GM12873 (cell line): Measurements from ENCODE around the gene SPRN.

Experiments used
- TF ChIP-seq, protein P1 (sequence below): IDR thresholded peaks from 2 replicates; pipeline ENCODE4 v1.5.1; 2012; ENCODE audit warnings: low read depth, mild to moderate bottlenecking, moderate library complexity, low read length, control low read depth; ENCODE audit not compliant: insufficient read depth; ENCODE audit errors: missing control alignments

The SPRN gene

DNA sequence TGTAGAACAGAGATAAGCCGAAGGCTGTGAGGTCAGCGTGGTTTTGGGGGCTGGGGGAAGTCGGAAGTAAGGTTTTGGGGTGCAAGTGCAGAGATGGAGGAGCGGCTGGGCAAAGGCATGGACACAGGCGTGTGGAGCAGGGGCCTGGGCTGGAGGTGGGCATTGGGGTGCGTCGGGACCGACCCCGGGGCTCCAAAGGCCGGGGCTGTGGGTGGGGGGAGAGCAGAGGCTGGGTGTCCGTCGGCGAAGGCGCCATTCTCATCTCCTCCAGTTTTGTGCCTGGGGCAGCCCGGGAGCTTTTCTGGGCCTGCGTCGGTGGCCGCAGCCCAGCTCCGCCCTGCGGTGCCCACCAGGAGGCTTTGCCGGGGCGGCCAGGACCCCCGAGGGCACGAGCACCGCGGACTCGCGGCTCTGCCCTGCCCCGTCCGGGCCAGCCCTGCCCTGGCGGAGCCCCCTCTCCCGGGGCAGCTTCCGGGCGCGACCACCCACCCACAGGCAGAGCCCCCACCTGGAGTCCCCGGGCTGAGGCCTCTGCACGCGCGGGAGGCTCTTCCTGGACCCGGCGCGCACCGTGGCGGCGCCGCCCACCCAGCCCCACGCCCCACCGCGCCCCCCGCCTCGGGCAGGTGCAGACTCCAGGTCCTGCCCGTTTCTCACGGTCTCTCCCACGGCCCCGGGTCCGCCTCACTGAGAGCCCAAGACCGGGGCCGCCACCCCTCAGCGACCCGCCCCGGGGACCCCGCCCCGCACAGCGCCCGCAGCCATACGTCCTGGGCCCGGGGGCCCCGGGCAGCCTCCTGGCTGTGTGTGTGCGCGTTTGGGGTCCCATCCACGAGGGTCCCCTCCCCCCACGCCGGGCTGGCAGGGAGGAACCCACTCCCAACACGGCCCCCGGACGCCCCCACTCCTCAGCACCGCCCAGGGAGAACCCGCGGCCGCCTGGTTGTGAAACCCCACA is 21.6 kb upstream of the SPRN start:
- TF ChIP-seq, protein P1, sequence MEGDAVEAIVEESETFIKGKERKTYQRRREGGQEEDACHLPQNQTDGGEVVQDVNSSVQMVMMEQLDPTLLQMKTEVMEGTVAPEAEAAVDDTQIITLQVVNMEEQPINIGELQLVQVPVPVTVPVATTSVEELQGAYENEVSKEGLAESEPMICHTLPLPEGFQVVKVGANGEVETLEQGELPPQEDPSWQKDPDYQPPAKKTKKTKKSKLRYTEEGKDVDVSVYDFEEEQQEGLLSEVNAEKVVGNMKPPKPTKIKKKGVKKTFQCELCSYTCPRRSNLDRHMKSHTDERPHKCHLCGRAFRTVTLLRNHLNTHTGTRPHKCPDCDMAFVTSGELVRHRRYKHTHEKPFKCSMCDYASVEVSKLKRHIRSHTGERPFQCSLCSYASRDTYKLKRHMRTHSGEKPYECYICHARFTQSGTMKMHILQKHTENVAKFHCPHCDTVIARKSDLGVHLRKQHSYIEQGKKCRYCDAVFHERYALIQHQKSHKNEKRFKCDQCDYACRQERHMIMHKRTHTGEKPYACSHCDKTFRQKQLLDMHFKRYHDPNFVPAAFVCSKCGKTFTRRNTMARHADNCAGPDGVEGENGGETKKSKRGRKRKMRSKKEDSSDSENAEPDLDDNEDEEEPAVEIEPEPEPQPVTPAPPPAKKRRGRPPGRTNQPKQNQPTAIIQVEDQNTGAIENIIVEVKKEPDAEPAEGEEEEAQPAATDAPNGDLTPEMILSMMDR = no peak

DNA sequence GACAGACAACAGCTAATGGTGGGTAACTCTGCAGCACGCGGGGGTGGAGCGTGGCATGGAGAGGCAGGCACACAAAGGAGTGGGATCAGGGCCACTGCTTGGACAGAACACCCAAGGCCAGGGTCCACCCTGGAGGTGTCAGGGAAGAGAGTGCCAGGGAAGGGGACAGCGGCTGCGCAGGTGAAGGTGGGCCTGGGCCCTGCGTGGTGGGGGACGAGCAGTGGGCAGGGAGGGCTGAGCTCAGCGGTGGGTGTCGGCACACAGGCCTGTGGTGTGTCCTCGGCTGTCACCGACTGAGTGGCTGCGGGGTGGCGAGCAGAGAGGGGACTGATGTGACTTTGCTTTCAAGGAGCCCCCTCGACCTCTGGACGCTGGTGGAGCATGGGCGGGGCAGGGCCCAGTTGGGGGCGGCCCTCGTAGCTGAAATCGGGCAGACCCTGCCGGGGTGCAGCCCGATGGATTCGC is 20.9 kb upstream of the SPRN start:
- TF ChIP-seq, protein P1 = no peak

DNA sequence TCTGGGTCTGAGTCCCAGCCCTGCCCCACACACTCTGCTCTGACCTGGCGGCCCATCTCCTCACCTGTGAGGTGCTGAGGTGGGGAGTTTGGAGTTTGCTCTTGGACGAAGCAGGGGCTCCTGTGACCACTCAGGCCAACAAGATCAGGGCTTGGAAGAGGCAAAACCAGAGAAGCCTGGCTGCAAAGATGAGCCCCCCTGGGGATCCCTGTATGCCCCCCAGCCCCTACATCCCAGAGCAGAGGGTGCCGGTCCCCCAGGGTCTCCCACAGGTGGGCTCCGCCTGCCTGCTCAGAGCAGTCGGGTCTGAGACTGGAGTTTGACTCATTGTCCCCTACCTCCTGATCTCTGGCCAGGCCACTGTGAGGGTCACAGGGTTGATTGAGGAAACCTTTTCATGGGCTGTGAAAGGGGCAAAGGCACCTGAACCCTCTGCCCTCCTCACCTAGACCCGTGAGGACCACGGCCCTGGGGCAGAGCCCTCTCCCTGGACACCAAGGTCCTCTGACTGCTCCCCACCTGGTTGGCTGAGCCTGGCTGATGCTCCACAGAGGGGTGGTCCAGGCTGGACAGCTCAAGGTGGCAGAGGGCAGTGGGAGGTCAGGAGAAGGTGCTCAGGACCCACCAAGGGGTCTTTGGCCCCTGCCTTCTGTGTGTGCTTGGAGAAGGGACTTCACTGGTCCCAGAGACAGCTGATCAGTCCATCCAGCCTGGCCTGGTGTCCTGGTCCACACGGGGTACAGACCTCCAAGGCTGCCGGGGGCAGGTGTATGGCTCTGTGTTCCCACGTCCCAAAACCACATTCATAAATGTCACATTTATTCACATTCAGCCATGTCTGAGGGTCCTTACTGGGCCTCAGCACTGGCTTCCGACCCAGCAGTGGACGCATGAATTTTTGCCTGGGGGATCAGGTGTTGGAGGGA is 20.2 kb upstream of the SPRN start:
- TF ChIP-seq, protein P1 = no peak

DNA sequence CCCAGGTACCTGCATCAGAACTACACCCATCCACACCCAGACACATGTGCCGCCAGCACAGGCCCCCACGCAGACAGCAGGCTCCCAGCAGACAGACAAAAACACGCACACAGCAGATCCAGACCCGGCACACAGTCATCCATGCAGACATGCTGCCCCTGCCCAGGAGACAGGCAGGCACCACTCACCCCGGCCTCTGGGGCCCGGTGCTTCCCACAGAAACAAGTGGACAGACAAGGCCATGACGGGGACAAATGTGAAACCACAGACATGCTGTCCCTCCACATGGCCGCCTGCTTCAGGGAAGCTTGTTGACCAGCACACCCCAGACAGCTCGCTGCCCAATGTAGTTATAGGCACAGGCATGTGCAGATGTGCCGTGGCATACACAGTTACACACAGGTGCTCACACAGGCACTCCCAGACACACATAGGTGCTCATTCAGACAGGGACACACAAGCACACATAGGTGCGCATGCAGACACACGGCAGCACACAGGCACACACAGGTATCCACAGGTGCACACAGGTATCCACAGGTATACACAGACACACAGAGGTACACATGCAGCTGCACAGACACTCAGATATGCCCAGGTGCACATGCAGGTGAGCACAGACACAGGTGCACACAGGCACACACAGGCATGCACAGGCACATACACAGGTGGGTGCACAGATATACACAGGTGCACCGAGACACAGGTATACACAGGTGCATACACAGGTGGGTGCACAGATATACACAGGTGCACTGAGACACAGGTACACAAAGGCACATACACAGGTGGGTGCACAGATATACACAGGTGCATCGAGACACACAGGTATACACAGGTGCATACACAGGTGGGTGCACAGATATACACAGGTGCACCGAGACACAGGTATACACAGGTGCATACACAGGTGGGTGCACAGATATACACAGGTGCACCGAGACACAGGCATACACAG is 18.8 kb upstream of the SPRN start:
- TF ChIP-seq, protein P1 = no peak

DNA sequence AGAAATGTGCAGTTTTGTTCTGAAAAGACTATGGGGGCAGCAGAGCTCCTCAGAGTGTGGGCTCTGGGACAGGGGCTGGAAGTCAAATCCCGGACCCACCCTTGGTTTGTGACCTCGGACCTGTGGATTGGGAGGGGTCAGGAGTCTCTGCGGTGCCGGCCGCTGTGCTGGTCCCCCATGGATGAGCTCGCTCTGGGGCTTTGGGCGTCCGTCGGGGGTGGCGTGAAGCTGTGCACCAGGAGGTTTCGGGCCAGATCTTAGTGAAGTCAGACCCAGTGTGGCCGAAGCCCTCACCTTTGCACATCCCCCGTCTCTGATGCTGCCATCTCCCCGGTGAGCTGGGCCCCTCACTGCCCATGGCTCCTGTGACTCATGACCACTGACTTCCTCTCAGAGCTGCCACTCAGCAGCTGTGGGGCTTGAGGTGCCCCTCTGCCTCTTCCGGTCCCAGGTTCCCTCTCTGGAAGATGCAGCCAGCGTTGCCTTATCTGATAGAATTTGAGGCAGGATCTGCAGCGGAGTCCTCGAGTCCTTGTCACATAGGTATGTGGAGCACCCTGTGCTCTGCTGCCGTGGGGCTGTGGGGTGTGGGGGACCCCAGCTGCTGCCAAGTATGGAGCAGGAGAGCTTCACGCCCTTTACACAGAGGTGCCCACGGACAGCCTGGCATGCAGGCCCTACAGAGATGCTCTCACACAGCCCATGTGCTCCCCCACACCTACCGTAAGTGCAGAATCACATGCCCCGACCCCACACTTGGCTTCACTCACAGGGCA is 18.0 kb upstream of the SPRN start:
- TF ChIP-seq, protein P1 = no peak

DNA sequence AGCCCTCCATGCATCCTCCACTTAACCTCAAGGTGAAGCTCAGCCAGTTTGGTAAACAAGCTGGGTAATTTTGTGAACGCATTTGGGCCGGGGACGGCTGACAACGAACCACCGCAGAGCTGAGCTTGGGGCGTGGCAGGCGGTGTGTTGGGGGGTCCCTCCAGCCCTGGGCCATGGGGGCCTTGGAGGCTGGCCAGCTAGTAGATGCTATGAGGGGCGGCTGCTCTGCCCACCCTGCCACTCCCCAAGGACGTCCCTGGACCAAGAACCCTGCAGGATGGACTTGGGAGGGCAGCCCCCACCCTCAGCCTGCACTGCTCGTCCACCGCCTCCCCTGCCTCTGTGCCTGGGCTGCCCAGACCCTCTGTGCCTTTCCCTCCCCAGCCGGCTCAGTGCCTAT is 17.4 kb upstream of the SPRN start:
- TF ChIP-seq, protein P1 = no peak
